GM19395 (cell line): Measurements from ENCODE around the gene FREM1.
A peak's percentile ranks its signal among the peaks of the same experiment; 100 is the strongest.

ENCODE experiments used
- ATAC-seq: cut with Tn5 transposase; IDR thresholded peaks from one replicate; pipeline ENCODE4 v1.9.1; 2021; ENCODE audit warnings: mild to moderate bottlenecking, moderate library complexity; ENCODE audit not compliant: unreplicated experiment

Gene FREM1

DNA sequence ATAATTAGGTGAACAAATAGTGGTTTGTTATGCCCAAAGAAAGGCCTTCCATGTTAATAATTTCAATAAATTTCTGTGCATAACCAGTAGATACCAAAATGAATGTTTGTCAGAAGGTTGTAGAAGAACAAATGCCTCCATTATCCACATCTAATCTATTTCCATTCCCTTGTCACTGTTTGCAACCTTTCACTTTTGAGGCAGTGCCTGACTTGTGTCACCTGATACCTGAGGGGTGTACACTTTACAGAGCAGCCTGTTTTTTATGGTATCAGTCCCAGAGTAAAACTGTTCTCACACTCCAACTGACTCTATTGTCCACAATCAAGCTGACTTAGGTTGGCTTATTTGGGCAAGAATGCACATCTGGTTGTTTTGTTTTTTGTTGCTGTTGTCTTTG lies 40.1 kb downstream of the FREM1 start:
- ATAC-seq: no peak

DNA sequence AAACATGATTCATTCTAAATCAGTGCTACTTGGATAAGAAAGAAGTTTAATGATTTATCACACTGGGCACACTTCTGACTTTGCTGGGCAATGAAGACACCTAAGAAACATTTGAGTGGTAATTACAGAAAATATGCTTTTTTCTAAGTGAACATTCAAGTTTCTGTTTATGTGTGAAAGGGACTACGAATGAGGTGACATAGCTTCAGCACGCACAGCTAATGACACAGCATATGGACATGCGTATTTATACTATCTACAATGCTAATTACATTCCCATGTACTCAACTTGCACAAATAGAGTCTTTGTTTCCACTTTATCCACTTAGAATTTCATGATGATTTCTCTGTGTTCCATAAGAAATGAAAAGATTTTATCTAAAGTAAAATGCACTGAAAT lies 40.6 kb downstream of the FREM1 start:
- no peak for ATAC-seq

DNA sequence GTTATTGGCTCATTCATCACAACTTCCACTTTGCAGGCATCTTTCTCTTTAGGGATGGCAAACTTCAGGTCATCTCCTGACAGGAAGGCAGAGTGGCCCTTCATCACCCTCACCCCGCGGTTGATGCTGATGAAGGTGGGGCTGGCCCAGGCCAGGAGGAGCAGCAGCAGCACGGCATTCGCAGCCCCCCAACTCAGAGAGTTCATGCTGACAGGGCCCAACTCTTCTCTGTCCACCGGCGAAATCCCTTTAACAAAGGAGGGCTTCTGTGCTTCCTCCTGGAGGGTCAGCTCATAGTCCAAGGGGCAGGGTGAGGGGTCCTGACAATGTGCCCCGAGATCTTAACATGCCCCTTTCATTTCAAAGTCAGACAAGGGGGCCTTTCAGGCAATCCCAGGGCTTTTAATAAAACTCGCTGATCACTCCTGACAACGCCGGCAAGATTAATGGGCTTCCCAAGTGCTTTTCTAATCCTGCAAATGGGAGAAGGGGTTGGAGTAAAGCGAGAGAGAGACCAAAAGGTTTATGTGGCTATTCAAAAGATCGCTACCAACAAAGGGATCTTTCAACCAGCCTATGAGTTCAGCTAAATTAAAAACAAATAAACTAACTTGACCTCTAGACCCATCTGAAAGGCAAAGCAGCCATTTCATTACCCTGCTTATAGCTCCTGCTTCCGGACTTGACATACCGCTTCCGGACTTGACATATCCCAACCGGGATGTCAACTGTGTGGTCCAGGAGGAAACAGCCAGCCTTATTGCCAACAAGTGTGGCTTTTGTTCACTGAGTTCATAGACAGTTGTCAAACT lies 41.2 kb downstream of the FREM1 start:
- no peak for ATAC-seq

DNA sequence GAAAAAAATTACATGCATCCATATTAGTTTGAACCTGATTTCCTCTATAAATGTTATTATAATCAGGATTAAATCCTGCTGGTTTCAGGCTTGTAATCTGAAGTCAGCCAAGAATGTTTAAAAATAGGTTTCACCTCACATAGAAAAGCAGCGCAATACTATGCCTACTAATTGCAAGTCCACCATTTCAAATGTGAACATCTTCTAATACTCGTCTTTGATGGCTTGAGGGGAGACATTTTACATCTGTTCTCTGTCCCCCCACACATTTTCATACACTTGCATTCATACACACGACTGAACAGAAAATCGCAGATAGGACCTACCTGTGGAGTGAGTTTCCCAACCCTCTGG lies 41.8 kb downstream of the FREM1 start:
- ATAC-seq: no peak

DNA sequence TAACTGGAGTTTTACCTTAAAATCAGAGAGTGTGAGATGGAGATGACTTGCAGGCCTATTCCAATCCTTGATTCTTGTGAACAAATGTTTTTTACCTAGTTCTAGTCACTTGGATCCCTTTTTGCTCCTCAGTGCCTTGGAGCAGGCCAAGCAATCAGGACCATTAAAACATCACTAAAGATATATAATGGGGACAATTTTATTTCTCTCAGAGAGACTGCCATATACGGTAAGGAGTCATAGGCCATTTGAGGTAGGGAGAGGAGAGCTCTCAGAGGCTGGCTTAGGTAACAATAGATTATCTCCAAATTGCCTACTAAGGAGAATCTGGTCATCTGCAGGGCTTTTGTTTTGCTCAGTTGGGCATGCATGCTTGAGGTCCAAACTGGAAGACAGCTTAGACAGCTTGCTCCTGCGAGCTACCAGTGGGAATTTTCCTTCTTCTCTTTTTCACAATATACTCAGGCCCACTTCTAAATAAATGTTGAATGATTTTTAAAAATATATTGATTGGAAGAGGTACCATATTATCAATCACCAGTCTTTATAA lies 44.0 kb downstream of the FREM1 start:
- no peak for ATAC-seq

DNA sequence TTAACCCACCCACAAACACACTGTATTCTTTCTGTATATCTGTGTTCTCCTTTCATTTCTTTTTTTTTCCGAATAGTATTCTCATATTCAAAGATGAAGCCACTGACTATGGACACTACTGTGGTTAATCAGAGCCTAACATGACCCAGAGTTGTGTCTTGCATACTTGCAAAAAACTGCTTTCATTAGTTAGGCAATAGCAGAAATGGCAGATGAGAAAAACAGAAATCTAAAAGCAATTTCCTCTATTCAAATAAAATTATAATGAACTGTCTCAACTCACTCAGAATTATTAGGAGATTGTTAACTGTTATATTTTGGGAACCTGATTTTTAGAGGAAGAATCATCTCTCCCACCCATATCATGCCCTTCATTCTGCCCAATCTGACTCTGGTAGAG lies 45.9 kb downstream of the FREM1 start:
- no peak for ATAC-seq

DNA sequence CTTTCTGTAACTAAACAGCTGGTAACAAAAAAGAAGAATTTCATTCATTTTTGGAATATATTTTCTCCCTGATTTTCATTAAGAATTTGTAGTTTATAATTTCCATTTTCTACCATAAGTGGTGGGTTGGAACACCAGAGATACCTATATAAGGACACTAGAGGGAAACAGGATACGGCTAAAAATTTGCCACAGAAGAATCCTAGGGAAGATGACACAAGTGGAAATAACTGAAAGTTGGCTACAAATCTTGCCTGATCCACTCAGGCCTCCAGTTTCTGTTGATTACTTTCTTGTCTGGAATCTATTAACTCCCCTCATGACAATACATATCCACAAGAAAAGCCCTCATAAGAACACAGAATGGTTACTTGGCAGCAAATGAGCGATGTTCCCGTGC lies 46.8 kb downstream of the FREM1 start:
- no peak for ATAC-seq

DNA sequence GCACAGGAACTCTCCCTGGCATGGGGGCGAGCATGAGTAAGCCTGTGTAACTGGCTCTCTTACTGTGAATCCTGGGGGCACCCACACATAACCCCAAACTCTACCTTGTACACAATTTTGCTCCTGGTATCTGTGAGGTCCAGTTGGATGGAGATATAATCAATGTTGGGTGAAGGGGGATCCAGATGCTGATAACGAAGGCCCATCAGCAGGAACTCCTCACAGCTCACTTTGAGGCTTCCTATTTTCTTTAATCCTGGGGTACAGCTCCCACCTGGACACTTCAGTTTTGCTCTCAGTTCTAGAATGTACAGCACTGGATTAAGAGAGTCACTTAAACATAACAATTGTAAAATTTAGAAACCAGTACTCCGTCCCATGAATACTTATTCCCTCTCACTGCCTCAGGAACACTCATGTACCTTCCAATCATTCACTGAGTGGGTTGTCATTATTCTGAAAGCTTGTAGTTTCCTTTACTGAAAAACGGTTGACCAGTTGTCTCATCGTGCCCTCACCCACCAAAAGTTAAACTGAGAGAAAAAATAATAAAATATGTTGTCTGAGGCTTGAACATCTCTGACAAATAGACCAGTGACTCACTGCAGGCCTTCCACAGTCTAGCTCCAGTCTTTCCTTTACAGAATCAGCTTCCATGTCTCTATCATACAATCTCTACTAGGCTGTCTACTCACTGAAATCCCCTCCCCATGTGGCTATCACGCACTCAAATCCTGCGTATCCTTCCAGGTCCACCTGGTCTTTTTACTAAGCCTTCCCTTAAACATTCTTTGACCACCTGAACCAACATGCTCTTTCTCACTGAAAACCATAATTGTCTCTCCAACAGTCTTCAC lies 52.6 kb downstream of the FREM1 start:
- no peak for ATAC-seq

DNA sequence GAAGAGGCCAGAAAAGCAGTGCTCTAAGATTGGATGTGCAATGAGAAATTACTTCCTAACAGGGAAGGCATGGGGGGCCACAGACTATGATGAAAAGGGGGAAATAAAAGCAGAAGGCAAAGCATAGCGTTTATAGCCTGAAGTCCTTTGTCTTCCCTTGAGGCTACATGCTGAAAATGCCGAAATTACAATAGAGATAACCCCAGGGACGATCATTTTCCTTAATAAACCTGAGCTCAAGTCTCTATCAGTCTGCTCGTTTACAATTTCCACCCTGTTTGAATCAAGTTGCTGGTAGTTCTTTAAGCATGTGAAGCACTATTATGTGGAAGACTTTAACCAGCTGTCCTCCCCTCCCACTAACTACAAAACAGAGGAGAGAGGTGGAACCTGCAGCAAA lies 60.4 kb downstream of the FREM1 start:
- ATAC-seq: no peak

DNA sequence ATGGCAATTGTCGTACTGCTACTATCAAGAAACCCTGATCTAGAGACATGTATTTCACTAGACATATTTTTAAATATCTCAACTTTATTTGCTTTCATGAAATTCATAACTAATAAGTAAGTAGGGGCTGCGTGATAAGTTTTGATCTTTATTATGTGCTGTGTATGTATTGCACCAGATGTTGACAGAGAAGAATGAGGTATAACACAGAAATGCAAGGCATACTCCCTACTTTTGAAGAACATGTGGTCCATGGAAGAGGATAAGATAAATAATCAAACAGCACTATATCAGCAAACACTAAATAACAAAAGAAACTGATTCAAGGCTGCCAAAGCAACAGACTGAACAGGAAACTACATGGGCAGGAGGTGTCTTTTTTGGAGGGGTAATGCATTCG lies 60.9 kb downstream of the FREM1 start:
- no peak for ATAC-seq

DNA sequence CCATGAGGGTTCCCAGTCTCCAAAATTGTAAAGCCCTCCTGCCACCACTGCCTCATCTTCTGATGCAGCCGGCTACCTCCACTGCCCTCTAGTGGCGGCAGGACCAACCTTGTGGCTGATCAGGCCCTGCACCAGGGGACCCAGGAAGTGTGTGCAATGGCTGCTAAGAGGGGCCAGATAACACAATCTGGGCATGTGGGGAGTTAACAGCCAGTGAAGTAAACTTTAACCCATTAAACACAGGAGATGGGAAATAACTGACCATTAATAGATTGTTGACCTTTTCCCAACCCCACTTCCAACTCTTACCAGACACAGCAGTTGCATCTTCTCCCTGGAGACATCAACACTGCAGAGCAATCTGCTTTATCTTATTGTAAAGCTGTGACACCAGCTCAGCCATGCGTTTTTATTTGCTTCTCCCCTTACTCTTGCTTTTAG lies 63.3 kb downstream of the FREM1 start:
- peak; percentile 95 for ATAC-seq

DNA sequence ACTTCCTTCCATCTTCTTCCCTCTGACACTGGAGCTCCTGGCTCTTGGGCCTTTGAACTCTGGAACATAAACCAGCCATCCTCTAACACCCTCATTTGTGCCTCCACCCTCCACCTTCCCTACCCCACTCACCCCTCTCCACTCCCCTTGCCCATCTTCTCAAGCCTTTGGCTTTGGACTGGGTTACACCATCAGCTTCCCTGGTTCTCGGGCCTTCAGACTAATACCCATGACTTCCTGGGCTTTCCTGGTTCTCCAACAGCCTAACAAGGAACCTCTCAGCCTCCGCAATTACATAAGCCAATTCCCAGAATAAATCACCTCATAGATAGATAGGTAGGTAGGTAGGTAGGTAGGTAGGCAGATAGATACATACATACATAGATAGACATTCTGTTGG lies 67.1 kb downstream of the FREM1 start:
- no peak for ATAC-seq

DNA sequence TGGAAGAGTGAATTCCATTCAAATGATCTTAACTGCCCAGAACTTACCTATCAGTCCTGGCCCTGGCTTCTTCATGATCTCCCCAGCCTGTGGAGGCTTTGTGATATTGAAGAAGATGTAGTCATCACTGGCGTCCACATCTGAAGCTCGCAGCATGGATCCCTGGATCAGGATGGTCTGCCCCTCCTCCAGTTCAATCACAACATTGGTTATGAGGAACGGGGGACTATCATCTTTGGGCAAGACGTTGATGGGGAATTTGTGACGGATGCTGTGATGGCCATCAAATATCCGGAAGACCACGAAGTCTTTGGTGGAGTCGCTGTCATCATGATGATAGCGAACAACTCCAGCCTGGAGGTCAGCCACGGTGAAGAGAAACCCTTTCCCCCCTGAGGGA lies 68.0 kb downstream of the FREM1 start:
- ATAC-seq: no peak

DNA sequence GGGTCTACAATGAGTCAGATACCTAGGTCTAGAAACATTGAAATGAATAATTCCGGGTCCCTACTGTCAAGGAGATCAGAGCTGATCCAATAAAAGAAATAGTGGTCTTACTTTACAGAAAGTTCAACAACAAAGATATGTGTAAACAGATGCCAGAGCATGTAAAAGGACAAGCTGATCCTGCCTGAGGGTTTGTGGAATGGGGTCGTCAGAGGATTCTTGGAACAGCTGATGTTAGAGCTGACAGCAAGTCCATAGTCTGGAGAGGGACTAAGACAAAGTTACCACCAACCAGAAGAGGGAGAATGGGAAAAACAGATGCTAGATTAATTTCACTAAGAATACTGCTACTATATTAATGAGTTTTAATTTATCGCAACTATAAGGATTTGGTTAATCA lies 71.5 kb downstream of the FREM1 start:
- ATAC-seq: no peak

DNA sequence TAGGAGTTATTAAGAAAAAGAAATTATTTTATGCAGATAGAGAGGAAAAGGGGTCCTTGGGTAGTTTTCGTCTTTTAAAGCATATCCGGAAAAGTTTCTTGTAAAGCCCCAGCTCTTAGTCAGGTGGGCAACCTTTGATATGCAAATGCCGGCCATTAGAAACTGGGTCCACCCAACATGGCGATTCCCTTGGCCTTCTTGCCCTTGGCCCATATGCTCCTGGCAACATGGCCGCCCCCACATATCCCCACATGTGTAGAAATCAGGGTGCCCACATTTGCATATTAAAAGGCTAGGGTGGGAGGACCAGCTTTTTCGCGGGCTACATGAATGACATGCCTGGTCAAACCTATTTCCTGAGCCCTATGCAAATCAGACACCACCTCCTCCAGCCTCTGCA lies 73.3 kb downstream of the FREM1 start:
- no peak for ATAC-seq

DNA sequence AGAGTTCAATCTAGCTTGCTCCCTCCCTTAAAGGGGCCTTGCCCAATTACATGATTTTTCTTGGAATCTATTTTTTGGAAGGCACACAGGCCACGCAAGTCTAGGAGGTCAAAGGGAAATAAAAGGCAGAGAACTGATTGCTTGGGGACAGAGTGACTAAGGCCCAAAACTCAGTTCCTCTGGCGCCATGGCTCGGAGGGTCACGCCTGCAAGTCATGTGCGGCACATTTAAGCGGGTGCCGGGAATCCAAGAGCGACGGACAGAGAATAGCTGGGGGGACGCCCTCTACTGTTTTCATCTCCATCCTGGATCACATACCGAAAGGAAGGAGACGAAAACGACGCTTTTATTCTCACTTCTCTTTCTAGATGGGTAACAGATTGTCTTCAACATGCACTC lies 78.6 kb downstream of the FREM1 start:
- ATAC-seq: no peak

DNA sequence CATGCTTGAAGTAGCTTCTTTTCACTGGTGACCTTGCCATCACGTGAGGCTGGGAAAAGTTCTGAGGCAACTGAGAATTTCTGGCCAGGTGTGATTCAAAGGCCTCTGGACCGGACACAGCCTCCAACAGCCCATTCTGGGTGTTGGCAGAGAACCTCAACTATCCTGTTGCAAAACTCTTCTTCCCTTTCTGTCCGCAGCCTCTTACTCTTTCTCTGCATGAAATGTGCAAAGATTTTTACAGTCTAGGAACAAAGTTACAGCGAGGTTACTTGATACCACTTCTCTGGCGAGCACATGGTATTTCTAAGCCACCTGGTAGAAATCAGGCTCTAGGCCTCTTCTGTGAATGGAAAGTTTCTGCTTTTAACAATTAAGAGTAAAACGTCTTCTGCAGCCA lies 79.2 kb downstream of the FREM1 start:
- ATAC-seq: no peak

DNA sequence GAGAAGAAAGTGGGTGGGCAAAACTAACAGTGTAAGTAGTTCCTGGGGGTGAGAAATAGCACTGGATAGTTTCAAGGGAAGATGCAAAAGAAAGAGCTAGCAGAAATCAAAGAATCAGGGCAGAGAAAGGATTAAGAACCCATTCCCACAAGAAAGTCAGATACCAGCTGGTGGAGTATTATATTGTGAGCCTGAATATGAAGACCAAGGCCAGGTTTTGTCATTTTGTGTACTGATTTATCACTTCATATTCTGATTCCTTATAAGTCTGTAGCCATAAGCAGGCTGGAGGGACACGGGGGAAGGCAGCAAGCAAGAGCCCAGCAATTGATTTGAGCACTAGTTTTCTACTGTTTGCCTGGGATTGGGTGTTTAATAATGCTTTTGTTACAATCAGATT lies 80.2 kb downstream of the FREM1 start:
- ATAC-seq: no peak

DNA sequence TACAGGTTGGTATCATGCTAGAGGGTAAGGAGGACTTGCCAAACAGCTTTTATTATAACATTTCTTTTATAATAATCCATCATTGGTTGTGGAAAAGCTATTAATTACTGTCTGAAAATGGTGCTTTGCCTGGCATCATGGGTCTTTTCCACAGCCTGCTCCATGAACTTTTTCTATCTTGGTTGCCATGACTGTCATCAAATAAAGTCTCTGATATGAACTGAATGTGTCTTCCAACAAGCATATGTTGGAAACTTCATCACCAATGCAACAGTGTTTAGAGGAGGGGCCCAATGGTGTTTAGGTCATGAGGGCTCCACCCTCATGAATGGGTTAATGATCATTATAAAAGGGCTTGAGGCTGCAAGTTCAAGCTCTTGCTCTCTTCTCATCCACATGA lies 81.0 kb downstream of the FREM1 start:
- ATAC-seq: no peak

DNA sequence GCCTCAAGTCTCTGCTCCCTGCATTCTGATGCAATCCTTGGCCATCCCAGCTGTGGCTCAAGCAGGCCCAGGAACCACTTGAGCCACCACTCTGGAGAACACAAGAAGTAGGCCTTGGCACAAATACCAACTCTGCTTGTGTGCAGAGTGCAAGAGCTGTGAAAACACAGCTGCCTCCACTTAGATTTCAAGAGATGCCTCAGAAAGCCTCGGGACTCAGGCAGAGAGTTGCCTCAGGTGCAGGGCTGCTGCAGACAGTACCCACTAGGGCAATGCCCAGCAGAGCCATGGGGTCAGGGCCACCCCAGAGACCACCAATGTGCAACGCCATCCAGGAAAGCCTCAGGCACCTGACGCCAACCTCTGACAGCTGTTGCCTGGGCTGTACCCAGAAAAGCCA lies 82.4 kb downstream of the FREM1 start:
- ATAC-seq: no peak

DNA sequence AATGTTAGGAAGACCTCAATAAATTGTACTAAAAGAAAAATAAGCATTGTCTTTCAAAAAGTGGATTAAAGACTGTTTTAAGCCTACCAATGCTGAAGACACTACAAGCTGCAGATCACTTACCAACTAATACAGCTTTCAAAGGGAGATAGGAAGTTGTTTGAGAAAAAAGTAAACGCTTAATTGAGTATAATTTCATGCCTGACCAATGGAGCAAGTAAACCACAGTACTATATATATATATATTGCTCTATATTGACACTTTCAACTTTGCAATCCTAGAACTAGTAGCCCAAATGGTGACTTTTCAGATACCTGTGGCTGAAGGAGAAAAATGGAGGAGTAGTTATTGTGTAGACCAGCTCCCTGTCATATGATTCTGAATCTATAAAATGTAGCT lies 85.7 kb downstream of the FREM1 start:
- no peak for ATAC-seq

DNA sequence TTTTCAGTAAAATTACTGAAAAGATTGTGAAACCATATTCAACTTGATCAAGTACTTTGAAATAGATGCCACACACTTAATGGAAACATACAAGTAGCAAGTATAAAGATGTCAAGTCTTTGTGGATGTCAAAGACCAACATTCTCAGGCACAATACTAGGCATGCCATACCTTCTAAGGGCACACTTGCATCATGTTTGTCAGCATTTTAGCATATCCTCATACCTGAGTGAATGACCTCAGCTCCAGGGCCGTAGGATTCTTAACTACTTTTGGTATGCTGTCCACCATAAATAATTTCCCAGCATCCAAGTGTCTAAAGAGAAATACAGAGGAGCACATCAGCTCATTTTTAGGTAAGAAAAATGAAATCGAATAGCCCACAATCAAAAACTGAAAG lies 86.4 kb downstream of the FREM1 start:
- ATAC-seq: no peak
